GM12878 (cell line): Measurements from ENCODE around the gene DPP9. TPM values are rescaled to one million over a fixed set of nuclear protein-coding genes. Genes with fewer than 3 reads are reported as not detected.

Experiments
- ATAC-seq: fragments of 200-7000 bp; cut with Tn5 transposase; 3 replicates; pipeline ENCODE4 v1.9.1; 2020; ENCODE audit warnings: mild to moderate bottlenecking, moderate library complexity
- BruUV-seq: library from RNA; stranded (reverse); fragments of 400-500 nt; replicated peaks from 2 replicates; lab custom pipeline; 2021; lab: Mats Ljungman, UMichigan
- CTCF ChIA-PET: fragments of 300-600 bp; sonication (Branson Sonifier 250); formaldehyde crosslinking; extraction: SDS; loops from one replicate; lab custom pipeline; 2021; ENCODE audit warnings: inconsistent platforms; lab: Yijun Ruan, JAX
- POLR2A ChIA-PET: fragments of 350-600 bp; formaldehyde crosslinking; extraction: SDS; loops from one replicate; lab custom pipeline; 2021; ENCODE audit warnings: inconsistent platforms; lab: Charles Lee
- RAD21 ChIA-PET: fragments of 300-600 bp; sonication (Branson Sonifier 250); formaldehyde crosslinking; loops from one replicate; lab custom pipeline; 2023; ENCODE audit warnings: antibody characterized with exemption; ENCODE audit not compliant: unreplicated experiment; lab: Charles Lee
- SMC1A ChIA-PET: fragments of 300-600 bp; sonication (Branson Sonifier 250); formaldehyde crosslinking; loops from one replicate; lab custom pipeline; 2023; ENCODE audit not compliant: unreplicated experiment, uncharacterized antibody; lab: Charles Lee
- DNase-seq: peaks from one replicate; pipeline ENCODE4 v3.0.0-alpha.2; 2011; ENCODE audit warnings: low read depth, low spot score
- FAIRE-seq: peaks from 3 replicates; lab custom pipeline; 2011; peaks lifted over from hg19 to GRCh38; lab: Jason Lieb, UNC
- H2AFZ ChIP-seq: 2 replicates; pipeline ENCODE4 v1.6.0; 2011; ENCODE audit warnings: low read depth, low read length, control low read depth; ENCODE audit not compliant: control insufficient read depth
- H3K27ac ChIP-seq: 2 replicates; pipeline ENCODE4 v1.5.1; 2011; ENCODE audit warnings: control low read depth; ENCODE audit not compliant: control insufficient read depth, insufficient read depth
- H3K27me3 ChIP-seq, 2 experiments: replicated peaks in 1 of 2; 2 replicates each; pipeline versions ENCODE4 v1.6.0 to v1.6.1; 2011; ENCODE audit warnings: low read length in 1 of 2; ENCODE audit not compliant: control insufficient read depth in 2 of 2, insufficient read depth in 2 of 2
- H3K36me3 ChIP-seq, 2 experiments: 2 replicates each; pipeline ENCODE4 v1.5.1; 2011; ENCODE audit warnings: low read length in 1 of 2; ENCODE audit not compliant: control insufficient read depth in 2 of 2, insufficient read depth in 2 of 2
- H3K4me1 ChIP-seq: 2 replicates; pipeline ENCODE4 v1.6.1; 2011; ENCODE audit warnings: mild to moderate bottlenecking, low read length, moderate library complexity, mixed read lengths; ENCODE audit not compliant: control insufficient read depth, insufficient read depth
- H3K4me2 ChIP-seq: 2 replicates; pipeline ENCODE4 v1.6.0; 2011; ENCODE audit warnings: control low read depth; ENCODE audit not compliant: control insufficient read depth, insufficient read depth
- H3K4me3 ChIP-seq: fragments of 200-600 bp; sonication (generic); 2 replicates; pipeline ENCODE4 v1.5.1; 2016
- H3K79me2 ChIP-seq: 2 replicates; pipeline ENCODE4 v1.6.0; 2011; ENCODE audit warnings: low read length; ENCODE audit not compliant: control insufficient read depth, insufficient read depth
- H3K9ac ChIP-seq: 2 replicates; pipeline ENCODE4 v1.8.0; 2011; ENCODE audit warnings: low read length, control low read depth, mixed read lengths; ENCODE audit not compliant: control insufficient read depth, insufficient read depth
- H3K9me3 ChIP-seq: replicated peaks from 3 replicates; pipeline ENCODE4 v1.5.1; 2011; ENCODE audit warnings: mild to moderate bottlenecking, low read length; ENCODE audit not compliant: control insufficient read depth, insufficient read depth
- H4K20me1 ChIP-seq: 2 replicates; pipeline ENCODE4 v1.6.0; 2011; ENCODE audit not compliant: control insufficient read depth, insufficient read depth
- CREB1 ChIP-seq: IDR thresholded peaks from 2 replicates; pipeline ENCODE4 v1.6.1; 2012; ENCODE audit warnings: low read depth, mild to moderate bottlenecking, inconsistent platforms
- EZH2 ChIP-seq: IDR thresholded peaks from 2 replicates; pipeline ENCODE4 v1.6.1; 2012; ENCODE audit warnings: low read depth, mild to moderate bottlenecking, control low read depth, inconsistent platforms, low read length, borderline replicate concordance; ENCODE audit not compliant: control insufficient read depth
- HDGF ChIP-seq: fragments of 450-650 bp; IDR thresholded peaks from 2 replicates; pipeline ENCODE4 v1.6.1; 2016; ENCODE audit warnings: antibody characterized with exemption
- IKZF2 ChIP-seq, 2 experiments: fragments of 450-650 bp; IDR thresholded peaks; 2 replicates each; pipeline ENCODE4 v1.6.1; 2017; ENCODE audit warnings: mild to moderate bottlenecking in 2 of 2, moderate library complexity in 2 of 2
- NFXL1 ChIP-seq: fragments of 450-650 bp; IDR thresholded peaks from 2 replicates; pipeline ENCODE4 v1.6.1; 2017; ENCODE audit warnings: antibody characterized with exemption, mild to moderate bottlenecking, borderline replicate concordance
- NFYB ChIP-seq: IDR thresholded peaks from 2 replicates; pipeline ENCODE4 v1.6.1; 2011; ENCODE audit warnings: low read depth, mild to moderate bottlenecking, low read length, improper control_type of control experiment, moderate library complexity; ENCODE audit not compliant: insufficient read depth
- NR2C2 ChIP-seq: IDR thresholded peaks from 2 replicates; pipeline ENCODE4 v1.6.1; 2011; ENCODE audit warnings: borderline replicate concordance, low read depth; ENCODE audit not compliant: control insufficient read depth, insufficient read length
- NRF1 ChIP-seq: conservative IDR thresholded peaks from 2 replicates; pipeline ENCODE4 v1.6.1; 2011; ENCODE audit warnings: mild to moderate bottlenecking, low read depth, low read length, improper control_type of control experiment
- PAX8 ChIP-seq: fragments of 450-650 bp; IDR thresholded peaks from 2 replicates; pipeline ENCODE4 v1.6.1; 2017; ENCODE audit warnings: mild to moderate bottlenecking, moderate library complexity
- RAD21 ChIP-seq: IDR thresholded peaks from 2 replicates; pipeline ENCODE4 v1.6.1; 2011; ENCODE audit warnings: mild to moderate bottlenecking, low read depth, low read length, moderate library complexity; ENCODE audit not compliant: insufficient read depth
- SIN3A ChIP-seq: IDR thresholded peaks from 2 replicates; pipeline ENCODE4 v1.6.1; 2012; ENCODE audit warnings: low read depth, low read length, improper control_type of control experiment
- SMAD5 ChIP-seq: IDR thresholded peaks from 2 replicates; pipeline ENCODE4 v1.6.1; 2016; ENCODE audit warnings: antibody characterized with exemption, low read depth
- STAT1 ChIP-seq: fragments of 450-650 bp; conservative IDR thresholded peaks from 2 replicates; pipeline ENCODE4 v1.6.1; 2014; ENCODE audit warnings: antibody characterized with exemption, mild to moderate bottlenecking
- SUZ12 ChIP-seq: fragments of 200-600 bp; sonication (generic); IDR thresholded peaks from one replicate; pipeline ENCODE4 v1.6.1; 2018; ENCODE audit warnings: antibody characterized with exemption, mild to moderate bottlenecking; ENCODE audit not compliant: unreplicated experiment
- TARDBP ChIP-seq: IDR thresholded peaks from 2 replicates; pipeline ENCODE4 v1.6.1; 2016; ENCODE audit warnings: borderline replicate concordance
- TCF12 ChIP-seq: IDR thresholded peaks from 2 replicates; pipeline ENCODE4 v1.6.1; 2011; ENCODE audit warnings: low read depth, mild to moderate bottlenecking, low read length
- ZNF24 ChIP-seq: fragments of 450-650 bp; IDR thresholded peaks from 2 replicates; pipeline ENCODE4 v1.6.1; 2017; ENCODE audit warnings: antibody characterized with exemption, mild to moderate bottlenecking
- ZNF274 ChIP-seq: IDR thresholded peaks from one replicate; pipeline ENCODE4 v1.8.0; 2011; ENCODE audit not compliant: insufficient read length, insufficient read depth
- ZZZ3 ChIP-seq: IDR thresholded peaks from 2 replicates; pipeline ENCODE4 v1.6.1; 2011; ENCODE audit warnings: low read depth; ENCODE audit not compliant: control insufficient read depth, insufficient read length
- WGBS: methylation state at CpG from one replicate; pipeline ENCODE4 v1.1.6; 2016; ENCODE audit warnings: low lambda C conversion rate; ENCODE audit not compliant: insufficient replicate concordance, insufficient coverage; ENCODE audit errors: missing lambda C conversion rate; 5-methylcytosine and 5-hydroxymethylcytosine counted together
- in situ Hi-C: fragments of 300-500 bp; cut with MboI; formaldehyde crosslinking; loops from 9 replicates; pipeline ENCODE4 v1.14.3; 2018; ENCODE audit warnings: mixed read lengths
- intact Hi-C: fragments of 100-400 bp; cut with micrococcal nuclease; formaldehyde crosslinking; loops from one replicate; pipeline ENCODE4 v1.14.2; 2022; ENCODE audit not compliant: unreplicated experiment
- polyA plus RNA-seq, 11 experiments: library from polyadenylated mRNA; depleted of rRNA in 4 of 11; unstranded in 6 of 11; stranded (reverse) in 5 of 11; fragments of >200 nt; fragmentation: Nextera tagmentation in 4 of 11; fragmentation: Illumina TruSeq in 1 of 11; extraction: Ambion mirVana in 4 of 11; extraction: Trizol in 1 of 11; gene quantifications; 1 replicate in 1 of 11; 2 replicates in 10 of 11; pipeline versions ENCODE4 v1.2.1 to v1.2.3, GENCODE V29; 2011 to 2016; ENCODE audit warnings: inconsistent platforms in 2 of 11, missing spikeins in 2 of 11, low read depth in 1 of 11
- total RNA-seq, 4 experiments: library from RNA; depleted of rRNA in 3 of 4; stranded (reverse); fragments of >200 nt in 3 of 4; fragmentation: Illumina TruSeq in 1 of 4; extraction: Trizol in 1 of 4; gene quantifications; 2 replicates each; pipeline versions ENCODE4 v1.2.1 to v1.2.3, GENCODE V29; 2013 to 2021
- TF ChIP-seq, protein P1 (sequence below): IDR thresholded peaks from 2 replicates; pipeline ENCODE4 v1.6.1; 2011; ENCODE audit warnings: low read depth, low read length, improper control_type of control experiment, borderline replicate concordance

Gene DPP9
- total and polyA plus RNA-seq, 10 of the 15 experiments (the other 5 are each of a cell fraction or from before 2014, with no cell fraction given) = 0.64 to 58.6 (median 27.6) TPM

DNA sequence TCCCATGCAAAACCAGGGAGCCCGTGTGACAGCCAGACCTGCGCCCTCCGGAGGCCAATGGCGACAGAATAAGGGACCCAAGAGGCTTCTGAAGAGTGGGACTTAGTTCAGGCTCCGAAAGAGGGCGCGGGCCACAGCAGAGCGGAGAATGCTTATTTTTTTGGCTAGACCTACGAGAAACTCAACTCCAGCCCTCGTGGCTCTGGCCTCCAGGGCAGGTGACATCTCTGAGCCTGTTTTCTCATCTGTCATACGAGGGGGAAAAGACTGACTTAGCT is 23.0 kb downstream of the DPP9 start:
- Histone ChIP-seq H3K9ac (no peak overlapping the region), H3K36me3 (peaks cover 14 to 29% of the 10 kb centered on the region in 2 experiments; a peak in 3 of 4 replicates), H3K27ac (no peak overlapping the region), H3K9me3 (no peaks in the 10 kb centered on the region), H3K4me2 (no peak overlapping the region), H4K20me1 (no peaks in the 10 kb centered on the region), H2AFZ (no peak overlapping the region), H3K27me3 (no peaks in the 10 kb centered on the region), H3K4me1 (no peaks in the 10 kb centered on the region), H3K79me2 (no peaks in the 10 kb centered on the region), H3K4me3 (no peak overlapping the region)
- SMC1A ChIA-PET = no interaction called here
- WGBS = 86% methylated on average over 11 of the region's 11 CpGs
- in situ Hi-C loops = no loop called here
- RAD21 ChIA-PET = no interaction called here
- POLR2A ChIA-PET = no interaction called here
- CTCF ChIA-PET = no interaction called here
- TF ChIP-seq ZNF24 (no peak), SMAD5 (no peak), ZZZ3 (no peak), NR2C2 (no peak), NRF1 (no peak), CREB1 (no peak), TARDBP (no peak), STAT1 (no peak), HDGF (no peak), IKZF2 (IDR thresholded peaks at IDR 0.05) (no peak), RAD21 (no peak), TCF12 (no peak), EZH2 (no peak), SIN3A (no peak), NFYB (no peak), NFXL1 (no peak), PAX8 (no peak), ZNF274 (no peak), SUZ12 (no peak)
- TF ChIP-seq, protein P1, sequence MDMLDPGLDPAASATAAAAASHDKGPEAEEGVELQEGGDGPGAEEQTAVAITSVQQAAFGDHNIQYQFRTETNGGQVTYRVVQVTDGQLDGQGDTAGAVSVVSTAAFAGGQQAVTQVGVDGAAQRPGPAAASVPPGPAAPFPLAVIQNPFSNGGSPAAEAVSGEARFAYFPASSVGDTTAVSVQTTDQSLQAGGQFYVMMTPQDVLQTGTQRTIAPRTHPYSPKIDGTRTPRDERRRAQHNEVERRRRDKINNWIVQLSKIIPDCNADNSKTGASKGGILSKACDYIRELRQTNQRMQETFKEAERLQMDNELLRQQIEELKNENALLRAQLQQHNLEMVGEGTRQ = no peak
- BruUV-seq = no TSS peak
- FAIRE-seq = no peak
- DNase-seq = no peak
- no peak for ATAC-seq
- intact Hi-C loops = no loop called here
